SH-SY5Y (cell line): ENCODE results near the gene SEPSECS.

Source experiments
- GATA2 ChIP-seq: IDR thresholded peaks from 2 replicates; pipeline ENCODE4 v1.6.1; 2011; ENCODE audit warnings: mild to moderate bottlenecking, low read depth, low read length
- GATA3 ChIP-seq: IDR thresholded peaks from 2 replicates; pipeline ENCODE4 v1.6.1; 2011; ENCODE audit warnings: low read depth, mild to moderate bottlenecking, low read length, moderate library complexity

- TF ChIP-seq GATA3 (no peak), GATA2 (no peak)
Observed at GRCh38 chr4:25109511-25109910, 50.7 kb downstream of the SEPSECS start.
